Stomach (tissue), 9 donors: ENCODE measurements around the gene SLC10A3. TPM values are rescaled to one million over a fixed set of nuclear protein-coding genes. Genes with fewer than 3 reads are reported as not detected.

Source experiments
- DNase-seq, 2 donors: peaks; one replicate each; pipeline versions ENCODE4 v3.0.0 to v3.0.0-alpha.2; 2013 to 2019
- H3K27ac ChIP-seq, 5 donors: fragments of 200-600 bp in 4 of 5; sonication (generic) in 4 of 5; one replicate each; pipeline ENCODE4 v1.5.1; 2013 to 2019; ENCODE audit warnings: mild to moderate bottlenecking in 1 of 5, moderate library complexity in 1 of 5
- H3K27me3 ChIP-seq, 3 donors: fragments of 200-600 bp; sonication (generic); one replicate each; pipeline ENCODE4 v1.5.1; 2017 to 2019; ENCODE audit warnings: mixed run types in 1 of 3
- H3K36me3 ChIP-seq, 4 donors: fragments of 200-600 bp; sonication (generic); 1 replicate in 3 of 4; 2 replicates in 1 of 4; pipeline ENCODE4 v1.5.1; 2016 to 2019
- H3K4me1 ChIP-seq, 4 donors: fragments of 200-600 bp; sonication (generic); one replicate each; pipeline ENCODE4 v1.5.1; 2016 to 2019
- H3K4me3 ChIP-seq, 4 donors: fragments of 200-600 bp; sonication (generic) in 3 of 4; one replicate each; pipeline ENCODE4 v1.5.1; 2016 to 2019; ENCODE audit warnings: mild to moderate bottlenecking in 1 of 4
- H3K9me3 ChIP-seq, 4 donors: fragments of 200-600 bp; sonication (generic); one replicate each; pipeline ENCODE4 v1.5.1; 2016 to 2019
- CTCF ChIP-seq, 7 experiments: fragments of 450-650 bp in 4 of 7; fragments of 200-600 bp in 3 of 7; sonication (generic) in 3 of 7; IDR thresholded peaks; one replicate each; pipeline ENCODE4 v1.5.1; 2016 to 2019; ENCODE audit warnings: antibody characterized with exemption in 7 of 7, control low read depth in 2 of 7, mild to moderate bottlenecking in 1 of 7
- EP300 ChIP-seq: sonication (generic); formaldehyde crosslinking; IDR thresholded peaks from one replicate; pipeline ENCODE4 v1.6.1; 2017; ENCODE audit warnings: antibody characterized with exemption
- POLR2A ChIP-seq, 4 donors: fragments of 450-650 bp; IDR thresholded peaks; one replicate each; pipeline ENCODE4 v1.6.1; 2016; ENCODE audit warnings: antibody characterized with exemption in 4 of 4, control low read depth in 2 of 4, mild to moderate bottlenecking in 1 of 4, moderate library complexity in 1 of 4
- POLR2AphosphoS5 ChIP-seq, 3 donors: sonication (generic); formaldehyde crosslinking; IDR thresholded peaks; one replicate each; pipeline ENCODE4 v1.6.1; 2016; ENCODE audit warnings: antibody characterized with exemption in 3 of 3
- WGBS, 5 donors: extraction: QIAGEN DNeasy Blood & Tissue Kit in 3 of 5; methylation state at CpG; one replicate each; pipeline versions ENCODE4 v1.1.5 to v1.1.7; 2013 to 2018; 5-methylcytosine and 5-hydroxymethylcytosine counted together
- intact Hi-C: fragments of 100-400 bp; cut with DNase I; formaldehyde crosslinking; loops from one replicate; pipeline ENCODE4 v1.15.1; 2023; ENCODE audit warnings: low total_unique reads
- polyA plus RNA-seq, 3 donors: library from polyadenylated mRNA; stranded (reverse); fragments of 200-250 nt; gene quantifications; one replicate each; pipeline ENCODE4 v1.2.3, GENCODE V29; 2013
- total RNA-seq, 5 donors: library from RNA; depleted of rRNA; stranded (reverse); fragments of >200 nt; gene quantifications; one replicate each; pipeline versions ENCODE4 v1.1.0 to v1.2.3, GENCODE V29; 2014 to 2016
- donor health status: healthy with polysubstance abuse.
- donor health status: Bipolar disorder and iron deficiency.
- donor health status: healthy.

Gene SLC10A3
- total and polyA plus RNA-seq, 8 donors = 4.9 to 175 (median 12.9) TPM

- TF ChIP-seq CTCF (IDR thresholded peaks at IDR 0.05) = no peak
- TF ChIP-seq POLR2AphosphoS5 (IDR thresholded peaks at IDR 0.05) = no peak
- TF ChIP-seq POLR2A (IDR thresholded peaks at IDR 0.05) = no peak
- no peak for TF ChIP-seq EP300
- peak overlapping the region; percentile 57 to 63 (median 62) for H3K4me3 ChIP-seq
- DNase-seq = peak in 1 of 2 donors; percentile 83
- no peaks in the 10 kb centered on the region for H3K9me3 ChIP-seq
- H3K27me3 ChIP-seq = peaks cover 0 to 3% (median 0%) of the 10 kb centered on the region in 3 donors
- intact Hi-C loops = no loop called here
- whole genome bisulfite sequencing, 5 donors = 4 to 38% (median 11%) methylated on average over 9 to 19 of the region's 19 CpGs
- peaks cover 7 to 27% (median 16%) of the 10 kb centered on the region in 4 donors for H3K4me1 ChIP-seq
- H3K27ac ChIP-seq = peak overlapping the region; percentile 86 to 97 (median 92)
- H3K36me3 ChIP-seq = peaks cover 0 to 2% (median 1%) of the 10 kb centered on the region in 4 donors
These were observed 26.2 kb upstream of the SLC10A3 start for GRCh38 chrX:154516656-154517100.

DNA sequence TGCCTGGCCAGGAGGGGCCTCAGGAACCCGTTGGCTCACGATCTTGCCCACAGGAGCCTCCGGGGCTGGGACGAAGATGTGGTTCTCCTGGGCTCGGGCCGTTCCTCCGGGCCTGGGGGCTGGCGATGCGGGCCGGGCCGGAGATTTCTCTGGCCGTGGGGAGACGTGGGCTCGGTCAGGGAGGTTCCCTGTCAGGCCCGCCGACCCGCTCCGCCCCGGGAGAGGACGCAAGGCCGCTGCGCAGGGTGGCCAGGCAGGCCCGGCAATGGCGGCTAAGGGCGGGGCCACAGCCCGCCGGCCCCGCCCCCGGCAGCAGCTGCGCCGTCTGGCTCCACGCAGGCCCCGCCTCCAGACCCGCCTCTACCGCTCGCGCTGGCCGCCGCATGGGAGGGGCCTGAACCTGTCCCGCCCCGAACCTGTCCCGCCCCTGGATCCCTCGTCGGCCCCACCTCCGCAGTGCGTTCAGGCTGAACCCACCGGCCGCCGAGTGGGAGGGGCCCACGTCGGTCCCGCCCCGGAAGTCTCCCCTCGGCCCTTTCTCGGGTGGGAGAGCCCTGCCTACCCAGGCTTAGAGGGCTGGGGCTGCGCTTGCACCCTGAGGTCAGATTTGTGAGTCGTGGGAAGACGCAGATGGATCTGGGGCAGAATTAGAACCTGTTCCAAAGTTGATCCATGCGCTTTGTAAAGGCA lies 25.7 kb upstream of the SLC10A3 start, which contains the start of gene FAM3A:
TSS of gene FAM3A (minus strand) at position 267 of the 690 bp plus-strand sequence. CDS start 460 bp downstream, outside the sequence.
- Histone ChIP-seq H3K4me3 (peak within 1 kb of the TSS; percentile 57 to 63 (median 62)), H3K27me3 (peaks cover 0 to 3% (median 0%) of the 10 kb centered on the region in 3 donors), H3K27ac (peak within 1 kb of the TSS; percentile 86 to 97 (median 92)), H3K36me3 (peaks cover 0 to 7% (median 6%) of the 10 kb centered on the region in 4 donors), H3K9me3 (no peaks in the 10 kb centered on the region), H3K4me1 (peaks cover 7 to 27% (median 16%) of the 10 kb centered on the region in 4 donors)
- DNase-seq = peak; percentile 93 to 97
- 0 to 45% (median 20%) methylated on average over 22 to 53 of the region's 59 CpGs; no CpG with 5 or more reads in 1 of the 5 donors for WGBS, 5 donors
- intact Hi-C loops = no loop called here
- no peak for TF ChIP-seq EP300
- TF ChIP-seq POLR2AphosphoS5 (IDR thresholded peaks at IDR 0.05) = peak; percentile 72 to 84 (median 75)
- peak in 2 of 4 donors; percentile 30 to 41 for TF ChIP-seq POLR2A (IDR thresholded peaks at IDR 0.05)
- TF ChIP-seq CTCF (IDR thresholded peaks at IDR 0.05) = no peak

DNA sequence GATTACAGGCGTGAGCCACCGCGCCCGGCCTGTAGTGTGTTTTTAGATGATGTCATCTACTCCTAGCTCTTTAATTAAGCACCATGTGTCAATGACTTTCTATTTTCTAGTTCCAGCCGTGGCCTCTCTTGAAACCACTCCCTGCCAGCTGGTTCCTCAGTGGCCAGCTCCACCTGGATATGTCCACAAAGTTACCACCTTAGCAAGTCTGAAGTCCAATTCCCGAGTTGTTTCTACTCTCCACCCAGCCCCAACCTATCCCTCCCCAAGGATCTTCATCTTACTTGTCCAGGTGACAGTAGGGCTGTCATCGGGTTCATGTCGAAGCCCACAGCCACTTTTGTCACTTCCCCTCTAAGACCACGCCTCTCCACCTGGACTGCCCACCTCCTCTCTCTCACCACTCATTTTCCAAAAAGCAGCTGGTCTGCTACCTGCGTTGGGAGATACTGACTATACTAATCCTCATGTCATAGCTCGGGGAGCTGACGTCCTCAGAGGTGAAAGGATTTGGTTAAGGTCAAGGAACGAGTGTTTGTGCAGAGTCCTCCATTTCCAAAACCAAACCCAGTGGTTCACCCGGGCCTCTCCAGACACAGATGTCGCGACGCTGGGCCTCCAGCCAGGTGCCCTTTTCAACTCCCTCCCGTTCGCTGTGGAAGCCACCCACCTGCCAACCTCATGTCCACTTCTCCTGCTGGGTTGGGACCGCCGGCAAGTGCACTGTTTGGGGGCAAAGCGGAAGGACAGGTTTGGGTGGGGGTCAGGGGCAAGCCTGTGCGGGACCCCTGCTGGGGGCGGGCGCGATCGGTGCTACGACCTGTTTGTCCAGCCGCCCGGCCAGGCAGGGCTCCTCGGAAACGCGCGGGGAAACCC lies 24.9 kb upstream of the SLC10A3 start:
- peak; percentile 35 to 77 for DNase-seq
- Histone ChIP-seq H3K4me3 (peak overlapping the region; percentile 57 to 63 (median 62)), H3K27me3 (peaks cover 0 to 3% (median 0%) of the 10 kb centered on the region in 3 donors), H3K36me3 (peaks cover 0 to 13% (median 8%) of the 10 kb centered on the region in 4 donors), H3K4me1 (peaks cover 7 to 27% (median 16%) of the 10 kb centered on the region in 4 donors), H3K27ac (peak overlapping the region; percentile 77 to 97 (median 92)), H3K9me3 (no peaks in the 10 kb centered on the region)
- intact Hi-C loops = no loop called here
- TF ChIP-seq CTCF (IDR thresholded peaks at IDR 0.05) = no peak
- no peak for TF ChIP-seq POLR2A (IDR thresholded peaks at IDR 0.05)
- TF ChIP-seq EP300 = no peak
- TF ChIP-seq POLR2AphosphoS5 (IDR thresholded peaks at IDR 0.05) = no peak
- WGBS, 5 donors = 11 to 43% (median 24%) methylated on average over 26 to 34 of the region's 34 CpGs

- Histone ChIP-seq H3K4me3 (no peak overlapping the region), H3K27ac (no peak overlapping the region), H3K4me1 (peaks cover 7 to 27% (median 16%) of the 10 kb centered on the region in 4 donors), H3K36me3 (peaks cover 0 to 26% (median 16%) of the 10 kb centered on the region in 4 donors), H3K27me3 (peaks cover 0 to 3% (median 0%) of the 10 kb centered on the region in 3 donors), H3K9me3 (peaks cover 0 to 15% (median 5%) of the 10 kb centered on the region in 4 donors)
- 85 to 100% (median 89%) methylated on average over 2 of the region's 2 CpGs for WGBS, 5 donors
- DNase-seq = no peak
- intact Hi-C loops = no loop called here
- TF ChIP-seq EP300 = no peak
- TF ChIP-seq POLR2AphosphoS5 (IDR thresholded peaks at IDR 0.05) = no peak
- TF ChIP-seq CTCF (IDR thresholded peaks at IDR 0.05) = no peak
- TF ChIP-seq POLR2A (IDR thresholded peaks at IDR 0.05) = no peak
These were observed 23.3 kb upstream of the SLC10A3 start for GRCh38 chrX:154513716-154514115.
